ENCODE results near the gene FAM53C. TPM values are rescaled to one million over a fixed set of nuclear protein-coding genes. Genes with fewer than 3 reads are reported as not detected.

Gene FAM53C
- total RNA-seq, 1 experiment from 2014 or later, result 36.4 TPM

DNA sequence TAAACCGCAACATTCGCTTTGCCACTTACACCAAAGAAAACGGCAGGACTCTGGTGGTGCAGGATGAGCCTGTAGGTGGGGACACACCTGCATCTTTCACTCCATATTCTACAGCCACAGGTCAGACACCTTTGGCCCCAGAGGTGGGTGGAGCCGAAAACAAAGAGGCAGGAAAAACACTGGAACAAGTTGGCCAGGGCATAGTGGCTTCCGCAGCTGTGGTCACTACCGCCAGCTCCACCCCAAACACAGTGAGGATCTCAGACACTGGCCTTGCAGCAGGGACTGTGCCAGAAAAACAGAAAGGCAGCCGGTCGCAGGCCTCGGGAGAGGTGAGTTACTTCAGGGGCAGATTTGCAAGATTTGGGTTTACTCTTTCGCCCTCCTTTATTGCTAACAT, 48.2 kb downstream of the FAM53C start:
- intact Hi-C loops (cut with micrococcal nuclease), result no loop called here
- Histone ChIP-seq H3K36me3 (ENCODE audit: control insufficient read depth in 1 of 2, insufficient read depth in 2 of 2, low read length in 2 of 2) (peaks cover 10 to 57% of the 10 kb centered on the region in 2 experiments; a peak in 3 of 4 replicates), H3K27me3 (ENCODE audit: insufficient read depth, low read length) (no peaks in the 10 kb centered on the region), H3K79me2 (ENCODE audit: insufficient read depth, low read length) (no peaks in the 10 kb centered on the region), H3K9me2 (ENCODE audit: insufficient read depth) (no peaks in the 10 kb centered on the region), H3K4me2 (ENCODE audit: low read length) (no peak overlapping the region), H3K9ac (ENCODE audit: low read length) (no peak overlapping the region), H3K9me3 (ENCODE audit: control insufficient read depth in 1 of 2, insufficient read depth in 1 of 2, low read depth in 1 of 2, low read length in 2 of 2) (no peaks in the 10 kb centered on the region), H3K4me3 (replicated peaks in 1 of 2; ENCODE audit: low read depth in 1 of 2, low read length in 2 of 2) (no peak overlapping the region), H4K20me1 (ENCODE audit: insufficient read depth) (no peaks in the 10 kb centered on the region), H2AFZ (ENCODE audit: low read depth, low read length, poor library complexity, severe bottlenecking) (no peak overlapping the region), H3K4me1 (ENCODE audit: control insufficient read depth in 1 of 2, insufficient read depth in 2 of 2, low read length in 2 of 2) (no peaks in the 10 kb centered on the region), H3K27ac (ENCODE audit: low read depth, low read length) (no peak overlapping the region)
- ATAC-seq, result no peak
- no TSS peak for BruUV-seq (replicated peaks)
- DNase-seq (ENCODE audit: low read depth, low spot score), result no peak
- POLR2A ChIA-PET, result no interaction called here
- RAD21 ChIA-PET (ENCODE audit: low non-redundant PET in 1 of 2, low total read pairs in 2 of 2, uncharacterized antibody in 2 of 2, unreplicated experiment in 2 of 2), result no interaction called here
- CTCF ChIA-PET, result no interaction called here
- TF ChIP-seq RAD21 (IDR thresholded peaks at IDR 0.05; ENCODE audit: low read depth) (no peak), SIN3A (IDR thresholded peaks at IDR 0.05; ENCODE audit: low read depth) (no peak), FOSL1 (IDR thresholded peaks at IDR 0.05; ENCODE audit: low read depth) (no peak), ZBTB33 (IDR thresholded peaks at IDR 0.05; ENCODE audit: extremely low read depth, insufficient replicate concordance, low read length) (no peak), YY1 (IDR thresholded peaks at IDR 0.05; ENCODE audit: extremely low read depth, insufficient replicate concordance, low read depth, low read length) (no peak), CEBPB (IDR thresholded peaks at IDR 0.05; ENCODE audit: low read depth) (no peak), POLR2A (IDR thresholded peaks at IDR 0.05; ENCODE audit: borderline replicate concordance, extremely low read depth, insufficient read depth, insufficient read length) (no peak), EZH2 (IDR thresholded peaks at IDR 0.05) (no peak), ZNF274 (IDR thresholded peaks at IDR 0.05; ENCODE audit: low read depth, low read length) (no peak), SP1 (IDR thresholded peaks at IDR 0.05; ENCODE audit: low read depth) (no peak), ELF1 (IDR thresholded peaks at IDR 0.05; ENCODE audit: borderline replicate concordance, low read depth) (no peak), MAX (IDR thresholded peaks at IDR 0.05) (no peak), TCF7L2 (IDR thresholded peaks at IDR 0.05; ENCODE audit: borderline replicate concordance, extremely low read depth, insufficient read depth, insufficient read length) (no peak), POLR2AphosphoS5 (IDR thresholded peaks at IDR 0.05; ENCODE audit: low read depth, low read length) (no peak), EGR1 (IDR thresholded peaks at IDR 0.05; ENCODE audit: low read depth) (no peak), JUND (IDR thresholded peaks at IDR 0.05) (no peak), EZH2phosphoT487 (IDR thresholded peaks at IDR 0.05; ENCODE audit: borderline replicate concordance) (no peak), SRF (IDR thresholded peaks at IDR 0.05; ENCODE audit: low read depth) (no peak)
- TF ChIP-seq, protein P1, sequence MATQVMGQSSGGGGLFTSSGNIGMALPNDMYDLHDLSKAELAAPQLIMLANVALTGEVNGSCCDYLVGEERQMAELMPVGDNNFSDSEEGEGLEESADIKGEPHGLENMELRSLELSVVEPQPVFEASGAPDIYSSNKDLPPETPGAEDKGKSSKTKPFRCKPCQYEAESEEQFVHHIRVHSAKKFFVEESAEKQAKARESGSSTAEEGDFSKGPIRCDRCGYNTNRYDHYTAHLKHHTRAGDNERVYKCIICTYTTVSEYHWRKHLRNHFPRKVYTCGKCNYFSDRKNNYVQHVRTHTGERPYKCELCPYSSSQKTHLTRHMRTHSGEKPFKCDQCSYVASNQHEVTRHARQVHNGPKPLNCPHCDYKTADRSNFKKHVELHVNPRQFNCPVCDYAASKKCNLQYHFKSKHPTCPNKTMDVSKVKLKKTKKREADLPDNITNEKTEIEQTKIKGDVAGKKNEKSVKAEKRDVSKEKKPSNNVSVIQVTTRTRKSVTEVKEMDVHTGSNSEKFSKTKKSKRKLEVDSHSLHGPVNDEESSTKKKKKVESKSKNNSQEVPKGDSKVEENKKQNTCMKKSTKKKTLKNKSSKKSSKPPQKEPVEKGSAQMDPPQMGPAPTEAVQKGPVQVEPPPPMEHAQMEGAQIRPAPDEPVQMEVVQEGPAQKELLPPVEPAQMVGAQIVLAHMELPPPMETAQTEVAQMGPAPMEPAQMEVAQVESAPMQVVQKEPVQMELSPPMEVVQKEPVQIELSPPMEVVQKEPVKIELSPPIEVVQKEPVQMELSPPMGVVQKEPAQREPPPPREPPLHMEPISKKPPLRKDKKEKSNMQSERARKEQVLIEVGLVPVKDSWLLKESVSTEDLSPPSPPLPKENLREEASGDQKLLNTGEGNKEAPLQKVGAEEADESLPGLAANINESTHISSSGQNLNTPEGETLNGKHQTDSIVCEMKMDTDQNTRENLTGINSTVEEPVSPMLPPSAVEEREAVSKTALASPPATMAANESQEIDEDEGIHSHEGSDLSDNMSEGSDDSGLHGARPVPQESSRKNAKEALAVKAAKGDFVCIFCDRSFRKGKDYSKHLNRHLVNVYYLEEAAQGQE (IDR thresholded peaks at IDR 0.05; ENCODE audit: low read depth), result no peak
- TF ChIP-seq, protein P2, sequence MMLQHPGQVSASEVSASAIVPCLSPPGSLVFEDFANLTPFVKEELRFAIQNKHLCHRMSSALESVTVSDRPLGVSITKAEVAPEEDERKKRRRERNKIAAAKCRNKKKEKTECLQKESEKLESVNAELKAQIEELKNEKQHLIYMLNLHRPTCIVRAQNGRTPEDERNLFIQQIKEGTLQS (IDR thresholded peaks at IDR 0.05), result no peak
